HCT116 (cell line): ENCODE measurements around the gene HSD17B3. TPM values are rescaled to one million over a fixed set of nuclear protein-coding genes. Genes with fewer than 3 reads are reported as not detected.
A peak's percentile ranks its signal among the peaks of the same experiment; 100 is the strongest.

ENCODE experiments used
- ATAC-seq: fragments of 200-7000 bp; cut with Tn5 transposase; 2 replicates; pipeline ENCODE4 v1.9.1; 2020; ENCODE audit warnings: mild to moderate bottlenecking, moderate library complexity
- BruUV-seq: library from RNA; stranded (reverse); fragments of 400-500 nt; replicated peaks from 2 replicates; lab custom pipeline; 2021; lab: Mats Ljungman, UMichigan
- CTCF ChIA-PET: fragments of 300-600 bp; sonication (Branson Sonifier 250); formaldehyde crosslinking; loops from one replicate; lab custom pipeline; 2021; ENCODE audit warnings: antibody characterized with exemption; lab: Charles Lee
- POLR2A ChIA-PET: fragments of 300-600, 350-600 bp; sonication (Branson Sonifier 250); formaldehyde crosslinking; loops from one replicate; lab custom pipeline; 2021; ENCODE audit warnings: antibody characterized with exemption; lab: Charles Lee
- RAD21 ChIA-PET, 2 experiments: fragments of 300-600 bp; sonication (Branson Sonifier 250); formaldehyde crosslinking; loops; one replicate each; lab custom pipeline; 2023; ENCODE audit warnings: low total read pairs in 2 of 2; ENCODE audit not compliant: uncharacterized antibody in 2 of 2, unreplicated experiment in 2 of 2, low non-redundant PET in 1 of 2; lab: Charles Lee
- DNase-seq: peaks from one replicate; pipeline ENCODE4 v3.0.0-alpha.2; 2010; ENCODE audit warnings: low read depth, low spot score
- H2AFZ ChIP-seq: fragments of 200-600 bp; shearing (Covaris generic), sonication (generic); 2 replicates; pipeline ENCODE4 v1.6.1; 2017; ENCODE audit warnings: low read depth, mixed run types, mixed read lengths, antibody characterized with exemption, low read length; ENCODE audit not compliant: poor library complexity, severe bottlenecking
- H3K27ac ChIP-seq: 2 replicates; pipeline ENCODE4 v1.5.1; 2012; ENCODE audit warnings: low read depth, low read length
- H3K27me3 ChIP-seq: fragments of 200-600 bp; sonication (generic); 2 replicates; pipeline ENCODE4 v1.6.1; 2016; ENCODE audit warnings: mixed run types, low read length, mixed read lengths; ENCODE audit not compliant: insufficient read depth
- H3K36me3 ChIP-seq, 2 experiments: fragments of 200-500 bp in 1 of 2; fragments of 200-600 bp in 1 of 2; sonication (Bioruptor generic) in 1 of 2; sonication (generic) in 1 of 2; 2 replicates each; pipeline versions ENCODE4 v1.5.1 to v1.6.1; 2014 to 2016; ENCODE audit warnings: low read length in 2 of 2, inconsistent platforms in 1 of 2, mixed read lengths in 1 of 2, mixed run types in 1 of 2; ENCODE audit not compliant: insufficient read depth in 2 of 2, control insufficient read depth in 1 of 2
- H3K4me1 ChIP-seq, 2 experiments: fragments of 200-600 bp in 1 of 2; sonication (generic) in 1 of 2; 2 replicates each; pipeline versions ENCODE4 v1.5.1 to v1.6.1; 2012 to 2017; ENCODE audit warnings: low read length in 2 of 2, inconsistent platforms in 1 of 2, mild to moderate bottlenecking in 1 of 2, mixed read lengths in 1 of 2, mixed run types in 1 of 2, moderate library complexity in 1 of 2; ENCODE audit not compliant: insufficient read depth in 2 of 2, control insufficient read depth in 1 of 2
- H3K4me2 ChIP-seq: fragments of 200-600 bp; sonication (generic); 2 replicates; pipeline ENCODE4 v1.6.1; 2017; ENCODE audit warnings: mixed run types, low read length, mixed read lengths
- H3K4me3 ChIP-seq, 2 experiments: fragments of 200-600 bp in 1 of 2; sonication (generic) in 1 of 2; replicated peaks in 1 of 2; 2 replicates each; pipeline ENCODE4 v1.5.1; 2011 to 2016; ENCODE audit warnings: low read length in 2 of 2, control low read depth in 1 of 2, low read depth in 1 of 2, mild to moderate bottlenecking in 1 of 2, mixed read lengths in 1 of 2, mixed run types in 1 of 2
- H3K79me2 ChIP-seq: fragments of 200-600 bp; sonication (generic); 2 replicates; pipeline ENCODE4 v1.6.1; 2017; ENCODE audit warnings: mild to moderate bottlenecking, mixed run types, low read length, moderate library complexity, mixed read lengths; ENCODE audit not compliant: insufficient read depth
- H3K9ac ChIP-seq: fragments of 200-600 bp; sonication (generic); 2 replicates; pipeline ENCODE4 v1.6.1; 2016; ENCODE audit warnings: low read length, mixed read lengths
- H3K9me2 ChIP-seq: fragments of 200-600 bp; sonication (generic), shearing (Covaris generic); 2 replicates; pipeline ENCODE4 v1.6.1; 2017; ENCODE audit warnings: mixed run types, mild to moderate bottlenecking, moderate library complexity; ENCODE audit not compliant: insufficient read depth
- H3K9me3 ChIP-seq, 2 experiments: fragments of 200-500 bp in 1 of 2; fragments of 200-600 bp in 1 of 2; sonication (Bioruptor generic) in 1 of 2; sonication (generic) in 1 of 2; 2 replicates each; pipeline ENCODE4 v1.6.1; 2014 to 2017; ENCODE audit warnings: low read length in 2 of 2, mixed read lengths in 2 of 2, inconsistent platforms in 1 of 2, low read depth in 1 of 2, mild to moderate bottlenecking in 1 of 2, mixed run types in 1 of 2, moderate library complexity in 1 of 2; ENCODE audit not compliant: control insufficient read depth in 1 of 2, insufficient read depth in 1 of 2
- H4K20me1 ChIP-seq: fragments of 200-600 bp; sonication (generic), shearing (Covaris generic); 2 replicates; pipeline ENCODE4 v1.6.1; 2017; ENCODE audit warnings: mixed run types, mild to moderate bottlenecking, moderate library complexity; ENCODE audit not compliant: insufficient read depth
- ATF3 ChIP-seq: IDR thresholded peaks from 2 replicates; pipeline ENCODE4 v1.6.1; 2012
- CBX3 ChIP-seq: IDR thresholded peaks from 2 replicates; pipeline ENCODE4 v1.6.1; 2012; ENCODE audit warnings: low read depth
- CEBPB ChIP-seq: IDR thresholded peaks from 2 replicates; pipeline ENCODE4 v1.6.1; 2012; ENCODE audit warnings: low read depth
- CTCF ChIP-seq, 3 experiments: fragments of 200-600 bp in 1 of 3; sonication (generic) in 1 of 3; IDR thresholded peaks in 2 of 3; conservative IDR thresholded peaks in 1 of 3; 2 replicates each; pipeline ENCODE4 v1.5.1; 2012 to 2017; ENCODE audit warnings: low read depth in 2 of 3, low read length in 2 of 3, antibody characterized with exemption in 1 of 3, borderline replicate concordance in 1 of 3, control low read depth in 1 of 3, mild to moderate bottlenecking in 1 of 3, mixed read lengths in 1 of 3, mixed run types in 1 of 3, moderate library complexity in 1 of 3; ENCODE audit not compliant: insufficient read depth in 1 of 3
- EGR1 ChIP-seq: IDR thresholded peaks from 2 replicates; pipeline ENCODE4 v1.6.1; 2012; ENCODE audit warnings: low read depth
- ELF1 ChIP-seq: IDR thresholded peaks from 2 replicates; pipeline ENCODE4 v1.6.1; 2012; ENCODE audit warnings: low read depth, borderline replicate concordance
- EZH2 ChIP-seq: fragments of 200-600 bp; sonication (generic); IDR thresholded peaks from 2 replicates; pipeline ENCODE4 v1.6.1; 2017; ENCODE audit warnings: antibody characterized with exemption, mixed run types
- EZH2phosphoT487 ChIP-seq: fragments of 200-600 bp; IDR thresholded peaks from 2 replicates; pipeline ENCODE4 v1.6.1; 2018; ENCODE audit warnings: antibody characterized with exemption, borderline replicate concordance
- JUND ChIP-seq: IDR thresholded peaks from 2 replicates; pipeline ENCODE4 v1.6.1; 2012
- MAX ChIP-seq: IDR thresholded peaks from 2 replicates; pipeline ENCODE4 v1.6.1; 2012
- POLR2A ChIP-seq: IDR thresholded peaks from 2 replicates; pipeline ENCODE4 v1.7.0; 2011; ENCODE audit warnings: borderline replicate concordance; ENCODE audit not compliant: insufficient read depth, insufficient read length; ENCODE audit errors: extremely low read depth
- REST ChIP-seq: IDR thresholded peaks from 2 replicates; pipeline ENCODE4 v1.6.1; 2012; ENCODE audit warnings: low read depth
- SIN3A ChIP-seq: IDR thresholded peaks from 2 replicates; pipeline ENCODE4 v1.6.1; 2012; ENCODE audit warnings: low read depth
- SP1 ChIP-seq: IDR thresholded peaks from 2 replicates; pipeline ENCODE4 v1.6.1; 2012; ENCODE audit warnings: low read depth
- SRF ChIP-seq: IDR thresholded peaks from 2 replicates; pipeline ENCODE4 v1.6.1; 2012; ENCODE audit warnings: low read depth
- TCF7L2 ChIP-seq: IDR thresholded peaks from 2 replicates; pipeline ENCODE4 v1.7.0; 2011; ENCODE audit warnings: borderline replicate concordance, inconsistent platforms; ENCODE audit not compliant: insufficient read depth, insufficient read length; ENCODE audit errors: extremely low read depth
- YY1 ChIP-seq: IDR thresholded peaks from 2 replicates; pipeline ENCODE4 v1.6.1; 2011; ENCODE audit warnings: low read length, low read depth, moderate library complexity, mild to moderate bottlenecking; ENCODE audit not compliant: insufficient replicate concordance; ENCODE audit errors: extremely low read depth
- ZBTB33 ChIP-seq: IDR thresholded peaks from 2 replicates; pipeline ENCODE4 v1.6.1; 2011; ENCODE audit warnings: mild to moderate bottlenecking, low read length, moderate library complexity; ENCODE audit not compliant: insufficient replicate concordance; ENCODE audit errors: extremely low read depth
- ZFX ChIP-seq: fragments of 450-650 bp; IDR thresholded peaks from 2 replicates; pipeline ENCODE4 v1.6.1; 2017
- ZNF274 ChIP-seq: fragments of 200-500 bp; sonication (Bioruptor generic); IDR thresholded peaks from 2 replicates; pipeline ENCODE4 v1.6.1; 2014; ENCODE audit warnings: mild to moderate bottlenecking, low read depth, low read length, inconsistent platforms
- intact Hi-C: fragments of 100-400 bp; cut with micrococcal nuclease; formaldehyde crosslinking; loops from 2 replicates; pipeline ENCODE4 v1.10.0; 2022
- total RNA-seq: library from RNA; stranded (reverse); gene quantifications from one replicate; pipeline ENCODE4 v1.2.1, GENCODE V29; 2021; ENCODE audit not compliant: unreplicated experiment

The HSD17B3 gene
- total RNA-seq, 1 experiment from 2014 or later, result 0.37 TPM

- H3K27me3 ChIP-seq, result no peaks in the 10 kb centered on the region
- no peaks in the 10 kb centered on the region for H3K36me3 ChIP-seq
- ChIA-PET CTCF (no interaction called here), POLR2A (no interaction called here), RAD21 (no interaction called here)
- peak overlapping the region; percentile 20 for H3K27ac ChIP-seq
- H4K20me1 ChIP-seq, result no peaks in the 10 kb centered on the region
- no peak overlapping the region for H2AFZ ChIP-seq
- ATAC-seq (peak; percentile 70), DNase-seq (no peak)
- H3K4me2 ChIP-seq, result peak overlapping the region; percentile 47
- peaks cover 13 to 33% of the 10 kb centered on the region in 2 experiments for H3K4me1 ChIP-seq
- H3K79me2 ChIP-seq, result no peaks in the 10 kb centered on the region
- intact Hi-C loops, result no loop called here
- no peak overlapping the region for H3K4me3 ChIP-seq
- H3K9ac ChIP-seq, result peak overlapping the region; percentile 26; the same call in 1 of the 2 replicates
- BruUV-seq, result no TSS peak
- H3K9me2 ChIP-seq, result no peaks in the 10 kb centered on the region
- H3K9me3 ChIP-seq, result no peaks in the 10 kb centered on the region
- TF ChIP-seq CTCF (IDR thresholded peaks at IDR 0.05 in 2 of 3, conservative IDR thresholded peaks at IDR 0.05 in 1 of 3; ENCODE audit: borderline replicate concordance in 1 of 3, insufficient read depth in 1 of 3, low read depth in 2 of 3, low read length in 2 of 3) (no peak), SP1 (peak; percentile 43; the same call in 1 of the 2 replicates), ZNF274 (no peak), REST (no peak), ZBTB33 (no peak), EZH2phosphoT487 (no peak), CEBPB (no peak), ELF1 (no peak), YY1 (no peak), TCF7L2 (no peak), EGR1 (no peak), CBX3 (0 out of 2 replicates have a peak, but pooled peaks have one; percentile 5), POLR2A (no peak), ATF3 (no peak), EZH2 (no peak), SRF (no peak), SIN3A (peak; percentile 35; the same call in 1 of the 2 replicates), MAX (peak; percentile 51), JUND (peak; percentile 60; the same call in 1 of the 2 replicates), ZFX (no peak)
Measured at GRCh38 chr9:96331236-96331947, 29.4 kb upstream of the HSD17B3 start.
